Naive thymus-derived CD8-positive, alpha-beta T cell (primary cell): ENCODE results near the gene RELCH. TPM values are rescaled to one million over a fixed set of nuclear protein-coding genes. Genes with fewer than 3 reads are reported as not detected.
A peak's percentile ranks its signal among the peaks of the same experiment; 100 is the strongest.

Experiments used
- ATAC-seq, 2 donors: fragments of 150-1000 bp; cut with Tn5 transposase in 1 of 2; sonication (Bioruptor Pico), chemical (Tn5 transposase) in 1 of 2; 1 replicate in 1 of 2; 2 replicates in 1 of 2; pipeline ENCODE4 v1.10.0; 2021; ENCODE audit warnings: mild to moderate bottlenecking in 2 of 2, moderate library complexity in 2 of 2
- POLR2A ChIA-PET: fragments of 350-600 bp; sonication (Branson Sonifier 250); formaldehyde crosslinking; loops from one replicate; lab custom pipeline; 2021; ENCODE audit warnings: antibody characterized with exemption; lab: Charles Lee
- DNase-seq, 10 donors: peaks; one replicate each; pipeline versions ENCODE4 v3.0.0 to v3.0.0-alpha.2; 2020 to 2022
- H3K27ac Mint-ChIP-seq, 10 donors: one replicate each; pipeline ENCODE4 v1.8.0; 2020 to 2022; ENCODE audit warnings: mild to moderate bottlenecking in 10 of 10, mixed read lengths in 10 of 10, moderate library complexity in 4 of 10, inconsistent platforms in 1 of 10
- H3K27me3 Mint-ChIP-seq, 5 donors: one replicate each; pipeline ENCODE4 v1.8.0; 2021 to 2022; ENCODE audit warnings: mixed read lengths in 5 of 5
- H3K36me3 Mint-ChIP-seq, 3 donors: one replicate each; pipeline ENCODE4 v1.8.0; 2020 to 2022; ENCODE audit warnings: mixed read lengths in 3 of 3, mild to moderate bottlenecking in 2 of 3, inconsistent platforms in 1 of 3
- H3K4me1 Mint-ChIP-seq, 4 donors: one replicate each; pipeline ENCODE4 v1.8.0; 2021 to 2022; ENCODE audit warnings: mixed read lengths in 4 of 4
- H3K4me3 Mint-ChIP-seq, 10 donors: one replicate each; pipeline ENCODE4 v1.8.0; 2020 to 2022; ENCODE audit warnings: mild to moderate bottlenecking in 10 of 10, mixed read lengths in 10 of 10, moderate library complexity in 6 of 10, inconsistent platforms in 1 of 10
- H3K9me3 Mint-ChIP-seq, 9 donors: one replicate each; pipeline ENCODE4 v1.8.0; 2020 to 2022; ENCODE audit warnings: mixed read lengths in 9 of 9, mild to moderate bottlenecking in 3 of 9, inconsistent platforms in 1 of 9, moderate library complexity in 1 of 9
- polyA plus RNA-seq, 3 donors: library from polyadenylated mRNA; unstranded; fragments of 300-500 nt; fragmentation: Illumina TruSeq; gene quantifications; one replicate each; pipeline ENCODE4 v1.2.3, GENCODE V29; 2021
- total RNA-seq, 8 experiments: library from RNA in 2 of 8; stranded (reverse) in 2 of 8; gene quantifications; one replicate each; pipeline ENCODE4 v1.2.3 and lab custom pipeline; 2021 to 2026

Gene RELCH
- total and polyA plus RNA-seq, 5 experiments from 2014 or later = 6.8 to 53.6 (median 9.3) TPM

- Mint-ChIP-seq H3K4me1 (peaks cover 13 to 52% (median 32%) of the 10 kb centered on the region in 4 donors), H3K27me3 (peaks cover 32 to 79% (median 52%) of the 10 kb centered on the region in 5 donors), H3K36me3 (peaks cover 0 to 2% (median 2%) of the 10 kb centered on the region in 3 donors), H3K4me3 (peak overlapping the region in 6 of 10 donors; percentile 24 to 72 (median 58)), H3K27ac (peak overlapping the region in 4 of 10 donors; percentile 45 to 78 (median 71)), H3K9me3 (no peaks in the 10 kb centered on the region)
- DNase-seq = peak in 4 of 10 donors; percentile 6 to 41 (median 22)
- POLR2A ChIA-PET = interaction anchor here (0.8 kb wide), 1 partner anchor 91 kb away, joined by 4 read pairs; no protein-coding TSS in a partner anchor
- peak; percentile 27 to 54 for ATAC-seq
Observed at GRCh38 chr18:62329691-62330454, 142.8 kb downstream of the RELCH start.

GRCh38 chr18:62330650-62331049 lies 143.6 kb downstream of the RELCH start:
- Mint-ChIP-seq H3K4me3 (peak overlapping the region in 1 of 10 donors; percentile 53), H3K36me3 (peaks cover 0 to 2% (median 2%) of the 10 kb centered on the region in 3 donors), H3K27ac (peak overlapping the region in 2 of 10 donors; percentile 45 to 73), H3K27me3 (peaks cover 32 to 77% (median 52%) of the 10 kb centered on the region in 5 donors), H3K9me3 (no peaks in the 10 kb centered on the region), H3K4me1 (peaks cover 13 to 52% (median 32%) of the 10 kb centered on the region in 4 donors)
- DNase-seq (no peak), ATAC-seq (no peak)
- POLR2A ChIA-PET = no interaction called here

GRCh38 chr18:62331581-62332356 lies 144.7 kb downstream of the RELCH start:
- peaks cover 9 to 41% (median 22%) of the 10 kb centered on the region in 4 donors for H3K4me1 Mint-ChIP-seq
- no peak overlapping the region for H3K4me3 Mint-ChIP-seq
- no peaks in the 10 kb centered on the region for H3K9me3 Mint-ChIP-seq
- H3K27me3 Mint-ChIP-seq = peaks cover 23 to 65% (median 42%) of the 10 kb centered on the region in 5 donors
- POLR2A ChIA-PET = no interaction called here
- DNase-seq (no peak), ATAC-seq (no peak)
- no peaks in the 10 kb centered on the region for H3K36me3 Mint-ChIP-seq
- H3K27ac Mint-ChIP-seq = no peak overlapping the region

GRCh38 chr18:62332431-62332830 lies 145.4 kb downstream of the RELCH start:
- Mint-ChIP-seq H3K4me3 (no peak overlapping the region), H3K4me1 (peaks cover 9 to 35% (median 21%) of the 10 kb centered on the region in 4 donors), H3K27me3 (peaks cover 18 to 61% (median 40%) of the 10 kb centered on the region in 5 donors), H3K36me3 (no peaks in the 10 kb centered on the region), H3K9me3 (no peaks in the 10 kb centered on the region), H3K27ac (no peak overlapping the region)
- POLR2A ChIA-PET = no interaction called here
- ATAC-seq (no peak), DNase-seq (no peak)

GRCh38 chr18:62332964-62333695 lies 146.1 kb downstream of the RELCH start:
- POLR2A ChIA-PET = no interaction called here
- Mint-ChIP-seq H3K4me3 (no peak overlapping the region), H3K27me3 (peaks cover 12 to 61% (median 39%) of the 10 kb centered on the region in 5 donors), H3K9me3 (no peaks in the 10 kb centered on the region), H3K36me3 (no peaks in the 10 kb centered on the region), H3K4me1 (peaks cover 7 to 34% (median 21%) of the 10 kb centered on the region in 4 donors), H3K27ac (no peak overlapping the region)
- no peak for DNase-seq
- ATAC-seq = no peak

GRCh38 chr18:62334120-62334519 lies 147.1 kb downstream of the RELCH start:
- ATAC-seq (no peak), DNase-seq (no peak)
- H3K27me3 Mint-ChIP-seq = peaks cover 13 to 54% (median 35%) of the 10 kb centered on the region in 5 donors
- H3K4me1 Mint-ChIP-seq = peaks cover 7 to 34% (median 18%) of the 10 kb centered on the region in 4 donors
- no peaks in the 10 kb centered on the region for H3K36me3 Mint-ChIP-seq
- POLR2A ChIA-PET = no interaction called here
- H3K4me3 Mint-ChIP-seq = no peak overlapping the region
- no peak overlapping the region for H3K27ac Mint-ChIP-seq
- H3K9me3 Mint-ChIP-seq = no peaks in the 10 kb centered on the region

GRCh38 chr18:62335494-62335893 lies 148.4 kb downstream of the RELCH start:
- Mint-ChIP-seq H3K4me1 (peaks cover 0 to 26% (median 4%) of the 10 kb centered on the region in 4 donors), H3K36me3 (no peaks in the 10 kb centered on the region), H3K4me3 (no peak overlapping the region), H3K9me3 (no peaks in the 10 kb centered on the region), H3K27me3 (peaks cover 9 to 48% (median 24%) of the 10 kb centered on the region in 5 donors), H3K27ac (no peak overlapping the region)
- DNase-seq (no peak), ATAC-seq (no peak)
- POLR2A ChIA-PET = no interaction called here

- H3K4me3 Mint-ChIP-seq = no peak overlapping the region
- no peak for DNase-seq
- H3K4me1 Mint-ChIP-seq = peaks cover 0 to 18% (median 3%) of the 10 kb centered on the region in 4 donors
- peaks cover 12 to 38% (median 20%) of the 10 kb centered on the region in 5 donors for H3K27me3 Mint-ChIP-seq
- ATAC-seq = no peak
- no peaks in the 10 kb centered on the region for H3K36me3 Mint-ChIP-seq
- H3K27ac Mint-ChIP-seq = no peak overlapping the region
- POLR2A ChIA-PET = no interaction called here
- H3K9me3 Mint-ChIP-seq = no peaks in the 10 kb centered on the region
Observed at GRCh38 chr18:62336618-62337017, 149.6 kb downstream of the RELCH start.

- Mint-ChIP-seq H3K27ac (no peak overlapping the region), H3K9me3 (no peaks in the 10 kb centered on the region), H3K27me3 (peaks cover 12 to 31% (median 18%) of the 10 kb centered on the region in 5 donors), H3K4me3 (no peak overlapping the region), H3K4me1 (peaks cover 0 to 11% (median 0%) of the 10 kb centered on the region in 4 donors), H3K36me3 (no peaks in the 10 kb centered on the region)
- POLR2A ChIA-PET = no interaction called here
- no peak for DNase-seq
- ATAC-seq = no peak
Observed at GRCh38 chr18:62337336-62337735, 150.3 kb downstream of the RELCH start.

GRCh38 chr18:62338446-62339105 lies 151.5 kb downstream of the RELCH start:
- H3K4me3 Mint-ChIP-seq = no peak overlapping the region
- DNase-seq (no peak), ATAC-seq (no peak)
- peaks cover 9 to 20% (median 13%) of the 10 kb centered on the region in 5 donors for H3K27me3 Mint-ChIP-seq
- H3K27ac Mint-ChIP-seq = peak overlapping the region in 1 of 10 donors; percentile 56
- no peaks in the 10 kb centered on the region for H3K36me3 Mint-ChIP-seq
- POLR2A ChIA-PET = no interaction called here
- peaks cover 0 to 5% (median 0%) of the 10 kb centered on the region in 4 donors for H3K4me1 Mint-ChIP-seq
- H3K9me3 Mint-ChIP-seq = no peaks in the 10 kb centered on the region

GRCh38 chr18:62339106-62339988 lies 152.3 kb downstream of the RELCH start:
- H3K27me3 Mint-ChIP-seq = peaks cover 9 to 20% (median 13%) of the 10 kb centered on the region in 5 donors
- ATAC-seq (no peak), DNase-seq (no peak)
- H3K9me3 Mint-ChIP-seq = no peaks in the 10 kb centered on the region
- peaks cover 0 to 5% (median 0%) of the 10 kb centered on the region in 4 donors for H3K4me1 Mint-ChIP-seq
- H3K27ac Mint-ChIP-seq = peak overlapping the region in 2 of 10 donors; percentile 51 to 56
- no peaks in the 10 kb centered on the region for H3K36me3 Mint-ChIP-seq
- no peak overlapping the region for H3K4me3 Mint-ChIP-seq
- POLR2A ChIA-PET = no interaction called here
